Heart left ventricle (tissue), 16 donors: ENCODE measurements around the gene VSIG2. TPM values are rescaled to one million over a fixed set of nuclear protein-coding genes. Genes with fewer than 3 reads are reported as not detected.

ENCODE experiments used
- ATAC-seq, 4 donors: fragments of 200-7000 bp; cut with Tn5 transposase; one replicate each; pipeline ENCODE4 v1.9.1; 2020 to 2022; ENCODE audit warnings: moderate library complexity in 4 of 4, mild to moderate bottlenecking in 3 of 4, moderate number of reproducible peaks in 1 of 4
- DNase-seq, 5 donors: peaks; one replicate each; pipeline ENCODE4 v3.0.0-alpha.2; 2020
- H3K27ac ChIP-seq, 12 donors: fragments of 200-600 bp; sonication (generic) in 4 of 12; one replicate each; pipeline versions ENCODE4 v1.5.0 to v1.8.0; 2016 to 2022; ENCODE audit warnings: mild to moderate bottlenecking in 2 of 12
- H3K27me3 ChIP-seq, 9 donors: fragments of 200-600 bp; sonication (generic) in 2 of 9; one replicate each; pipeline versions ENCODE4 v1.5.1 to v1.8.0; 2016 to 2022; ENCODE audit warnings: mild to moderate bottlenecking in 3 of 9
- H3K36me3 ChIP-seq, 9 donors: fragments of 200-600 bp; sonication (generic) in 2 of 9; one replicate each; pipeline versions ENCODE4 v1.5.0 to v1.8.0; 2018 to 2022; ENCODE audit warnings: mild to moderate bottlenecking in 2 of 9
- H3K4me1 ChIP-seq, 12 donors: fragments of 200-600 bp; sonication (generic) in 4 of 12; one replicate each; pipeline versions ENCODE4 v1.5.0 to v1.8.0; 2016 to 2022; ENCODE audit warnings: mild to moderate bottlenecking in 3 of 12
- H3K4me3 ChIP-seq, 12 donors: fragments of 200-600 bp; sonication (generic) in 4 of 12; one replicate each; pipeline versions ENCODE4 v1.5.0 to v1.8.0; 2017 to 2022; ENCODE audit warnings: mild to moderate bottlenecking in 9 of 12, moderate library complexity in 4 of 12
- H3K9me3 ChIP-seq, 12 donors: fragments of 200-600 bp; sonication (generic) in 4 of 12; one replicate each; pipeline versions ENCODE4 v1.5.0 to v1.8.0; 2016 to 2022; ENCODE audit warnings: mild to moderate bottlenecking in 1 of 12
- POLR2A ChIP-seq, 2 donors: fragments of 450-650 bp; IDR thresholded peaks; one replicate each; pipeline ENCODE4 v1.6.1; 2017; ENCODE audit warnings: antibody characterized with exemption in 2 of 2, mild to moderate bottlenecking in 2 of 2, moderate library complexity in 2 of 2
- WGBS, 4 donors: extraction: QIAGEN DNeasy Blood & Tissue Kit in 2 of 4; methylation state at CpG; one replicate each; pipeline versions ENCODE4 v1.1.5 to v1.1.7; 2013 to 2018; 5-methylcytosine and 5-hydroxymethylcytosine counted together
- intact Hi-C, 10 donors: fragments of 100-400 bp; cut with DNase I; formaldehyde crosslinking; loops; one replicate each; pipeline versions ENCODE4 v1.11.1 to v1.14.2; 2022
- polyA plus RNA-seq, 2 donors: library from polyadenylated mRNA; stranded (reverse); fragments of 200-250 nt; gene quantifications; one replicate each; pipeline ENCODE4 v1.2.3, GENCODE V29; 2013
- total RNA-seq, 9 donors: library from RNA; depleted of rRNA in 2 of 9; stranded (reverse); fragments of >200 nt in 2 of 9; fragmentation: NEBNext Ultra II Directional in 3 of 9; extraction: Animal tissue kit (Norgen Biotek cat#: 25700) in 3 of 9; gene quantifications; one replicate each; pipeline versions ENCODE4 v1.1.0 to v1.2.4, GENCODE V29; 2016 to 2023
- TF ChIP-seq, protein P1 (sequence below), 12 donors: fragments of 200-600 bp; sonication (generic) in 4 of 12; IDR thresholded peaks; one replicate each; pipeline versions ENCODE4 v1.5.0 to v1.8.0; 2018 to 2022; ENCODE audit warnings: antibody characterized with exemption in 12 of 12, mild to moderate bottlenecking in 5 of 12
- donor health status: ischemic (EF 13 %, LVEDD 7.1; RV severe dilation, severe dysfunction).
- donor health status: healthy with polysubstance abuse.
- donor health status: DM: no; HTN: yes; CAD: no.
- donor health status: DM: no; HTN: no; CAD: no.
- donor health status: ischemic (EF 25% LVEDD 6.9; RV normal size, moderate dysfunction).
- donor health status: ischemic (EF 25% LVEDD 5.7; RV mildly dilated, moderate dysfunction).
- donor health status: healthy.
- donor health status: DM: yes; HTN: yes; CAD: no.
- donor health status: ischemic (EF 35%, LVEDD 5.7; RV mildly dilated, moderate dysfunction).
- donor health status: nonischemic (EF 11% LVEDD 7.7; RV severe dilation, severe dysfunction).
- donor health status: DM: yes; HTN: yes; CAD: no.
- donor health status: PGD.
- donor health status: ischemic (EF 29% LVEDD 5.4; RV normal size, mild dysfunction).
- donor health status: nonischemic (EF 23%, LVEDD 6.1; RV moderate dilation, normal function).

Gene VSIG2
- total and polyA plus RNA-seq, 11 donors = 0.42 to 4.8 (median 1.3) TPM

DNA sequence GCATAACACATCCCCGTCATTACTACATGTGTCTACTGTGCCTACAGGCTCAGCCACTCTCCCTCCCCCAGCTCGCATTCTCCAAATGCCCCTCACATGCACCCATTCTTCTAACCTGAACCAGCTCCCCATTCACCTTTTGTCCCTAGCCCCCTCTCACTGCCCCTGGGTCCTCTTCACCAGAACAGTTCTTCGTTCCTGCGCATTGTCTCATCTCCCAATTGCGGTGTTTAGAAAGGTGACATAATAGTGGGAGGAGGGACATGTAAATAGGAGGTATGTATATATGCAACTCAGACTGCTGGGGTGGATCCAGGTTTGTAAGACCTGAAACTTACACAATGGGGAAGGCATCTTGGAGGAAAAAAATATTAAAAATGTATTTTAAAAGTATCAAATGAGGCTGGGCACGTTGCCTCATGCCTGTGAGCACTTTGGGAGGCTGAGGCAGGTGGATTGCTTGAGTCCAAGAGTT, 4.7 kb upstream of the VSIG2 start:
- Histone ChIP-seq H3K36me3 (peaks cover 0 to 63% (median 12%) of the 10 kb centered on the region in 9 donors), H3K4me1 (peaks cover 0 to 84% (median 65%) of the 10 kb centered on the region in 12 donors), H3K27me3 (peaks cover 4 to 53% (median 39%) of the 10 kb centered on the region in 9 donors), H3K9me3 (no peaks in the 10 kb centered on the region), H3K4me3 (peak overlapping the region in 1 of 12 donors; percentile 12), H3K27ac (peak overlapping the region in 2 of 12 donors; percentile 15 to 22)
- WGBS, 4 donors = 21 to 46% (median 43%) methylated on average over 6 of the region's 6 CpGs
- TF ChIP-seq, protein P1, sequence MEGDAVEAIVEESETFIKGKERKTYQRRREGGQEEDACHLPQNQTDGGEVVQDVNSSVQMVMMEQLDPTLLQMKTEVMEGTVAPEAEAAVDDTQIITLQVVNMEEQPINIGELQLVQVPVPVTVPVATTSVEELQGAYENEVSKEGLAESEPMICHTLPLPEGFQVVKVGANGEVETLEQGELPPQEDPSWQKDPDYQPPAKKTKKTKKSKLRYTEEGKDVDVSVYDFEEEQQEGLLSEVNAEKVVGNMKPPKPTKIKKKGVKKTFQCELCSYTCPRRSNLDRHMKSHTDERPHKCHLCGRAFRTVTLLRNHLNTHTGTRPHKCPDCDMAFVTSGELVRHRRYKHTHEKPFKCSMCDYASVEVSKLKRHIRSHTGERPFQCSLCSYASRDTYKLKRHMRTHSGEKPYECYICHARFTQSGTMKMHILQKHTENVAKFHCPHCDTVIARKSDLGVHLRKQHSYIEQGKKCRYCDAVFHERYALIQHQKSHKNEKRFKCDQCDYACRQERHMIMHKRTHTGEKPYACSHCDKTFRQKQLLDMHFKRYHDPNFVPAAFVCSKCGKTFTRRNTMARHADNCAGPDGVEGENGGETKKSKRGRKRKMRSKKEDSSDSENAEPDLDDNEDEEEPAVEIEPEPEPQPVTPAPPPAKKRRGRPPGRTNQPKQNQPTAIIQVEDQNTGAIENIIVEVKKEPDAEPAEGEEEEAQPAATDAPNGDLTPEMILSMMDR (IDR thresholded peaks at IDR 0.05) = no peak
- ATAC-seq (no peak), DNase-seq (no peak)
- intact Hi-C loops = loop anchor here in 1 of 10 donors (5.0 kb wide), 1 partner anchor 121 kb away; no protein-coding TSS in a partner anchor

DNA sequence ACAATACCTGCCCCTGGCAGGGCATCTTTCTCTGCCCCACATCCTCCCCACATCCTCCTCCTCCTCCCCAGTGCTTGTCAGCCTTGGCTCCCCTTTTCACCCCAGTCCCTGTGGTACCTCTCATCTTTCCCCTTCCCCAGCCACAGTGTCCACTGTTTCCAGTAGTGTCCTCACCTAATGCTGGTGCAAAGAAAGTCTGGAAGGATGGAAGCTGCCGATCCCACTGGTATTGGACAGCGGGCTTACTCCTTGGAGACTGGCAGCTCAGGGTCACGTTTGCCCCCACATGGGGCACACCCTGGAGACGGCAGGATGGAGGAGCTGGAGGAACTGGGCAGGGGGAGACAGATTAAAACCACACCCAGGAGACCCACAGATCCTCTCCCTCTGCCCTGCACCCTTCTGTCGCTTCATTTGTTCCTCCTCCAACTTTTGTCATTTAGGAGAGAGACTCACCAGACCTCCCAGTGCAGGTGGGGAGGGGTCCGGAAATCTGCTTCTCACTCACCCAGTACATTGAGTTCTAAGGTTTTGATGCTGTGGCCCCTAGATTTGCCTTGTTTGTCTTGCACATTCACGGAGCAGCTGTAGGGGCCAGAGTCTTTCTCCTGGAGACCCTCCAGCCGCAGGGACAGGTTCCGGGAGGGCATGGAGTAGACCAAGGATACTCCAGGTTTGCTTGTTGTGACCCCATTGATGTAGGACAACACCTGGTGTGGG, 4.1 kb upstream of the VSIG2 start:
- Histone ChIP-seq H3K4me1 (peaks cover 0 to 90% (median 67%) of the 10 kb centered on the region in 12 donors), H3K27me3 (peaks cover 8 to 53% (median 39%) of the 10 kb centered on the region in 9 donors), H3K27ac (peak overlapping the region in 2 of 12 donors; percentile 15 to 22), H3K9me3 (no peaks in the 10 kb centered on the region), H3K4me3 (peak overlapping the region in 1 of 12 donors; percentile 12), H3K36me3 (peaks cover 0 to 66% (median 18%) of the 10 kb centered on the region in 9 donors)
- TF ChIP-seq, protein P1 (IDR thresholded peaks at IDR 0.05) = no peak
- TF ChIP-seq POLR2A (IDR thresholded peaks at IDR 0.05) = no peak
- intact Hi-C loops = loop anchor here in 1 of 10 donors (5.0 kb wide), 1 partner anchor 121 kb away; no protein-coding TSS in a partner anchor
- ATAC-seq (no peak), DNase-seq (no peak)
- WGBS, 4 donors = 25 to 33% (median 28%) methylated on average over 9 of the region's 9 CpGs

DNA sequence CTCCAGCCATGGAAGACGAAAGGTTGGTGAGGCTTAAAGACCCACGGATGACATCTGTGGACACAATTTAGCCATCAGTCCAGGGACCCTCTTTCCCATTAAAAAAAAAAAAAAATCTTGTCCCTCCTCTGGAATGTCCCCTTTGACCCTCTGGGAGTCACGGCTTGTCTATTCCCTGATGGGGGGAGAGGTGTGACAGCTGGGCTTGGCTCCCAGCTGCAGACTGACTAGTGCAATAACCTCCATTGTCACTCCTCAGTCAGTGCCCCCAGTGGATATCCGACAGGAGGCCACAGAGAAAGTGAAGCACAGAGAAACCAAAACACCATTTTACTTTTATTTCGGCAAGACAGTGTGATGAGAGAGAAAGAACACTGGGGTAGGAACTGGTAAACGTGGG, 2.7 kb upstream of the VSIG2 start:
- WGBS, 4 donors = 49 to 65% (median 56%) methylated on average over 6 of the region's 6 CpGs

More for the DNA sequence above, 2.7 kb upstream of the VSIG2 start:
- Histone ChIP-seq H3K4me3 (no peak overlapping the region), H3K36me3 (peaks cover 0 to 70% (median 18%) of the 10 kb centered on the region in 9 donors), H3K4me1 (peaks cover 0 to 91% (median 65%) of the 10 kb centered on the region in 12 donors), H3K9me3 (no peaks in the 10 kb centered on the region), H3K27ac (peak overlapping the region in 1 of 12 donors; percentile 27), H3K27me3 (peaks cover 8 to 49% (median 32%) of the 10 kb centered on the region in 9 donors)
- ATAC-seq (no peak), DNase-seq (no peak)
- intact Hi-C loops = loop anchor here in 1 of 10 donors (5.0 kb wide), 1 partner anchor 123 kb away; no protein-coding TSS in a partner anchor
- TF ChIP-seq POLR2A (IDR thresholded peaks at IDR 0.05) = no peak
- TF ChIP-seq, protein P1 (IDR thresholded peaks at IDR 0.05) = no peak
